SK-N-SH treated with all-trans-retinoic acid at 6 μM for 48 hours (cell line): ENCODE measurements around the gene ST6GALNAC6.

Experiments
- RARB ChIP-seq: fragments of 250-450 bp; sonication (Bioruptor Pico); IDR thresholded peaks from 2 replicates; pipeline ENCODE4 v1.8.0; 2021; ENCODE audit warnings: mild to moderate bottlenecking, moderate library complexity
- ZFP3 ChIP-seq: fragments of 250-450 bp; sonication (Bioruptor Pico); IDR thresholded peaks from 2 replicates; pipeline ENCODE4 v1.5.0; 2020; ENCODE audit warnings: mild to moderate bottlenecking, moderate library complexity
- ZFP30 ChIP-seq: fragments of 450-650 bp; formaldehyde crosslinking; IDR thresholded peaks from 2 replicates; pipeline ENCODE4 v1.5.0; 2022; ENCODE audit warnings: mild to moderate bottlenecking, moderate library complexity
- TF ChIP-seq, protein P1 (sequence below): fragments of 250-450 bp; sonication (Bioruptor Pico); IDR thresholded peaks from 2 replicates; pipeline ENCODE4 v1.5.1; 2020; ENCODE audit warnings: low read depth, mild to moderate bottlenecking, moderate library complexity

DNA sequence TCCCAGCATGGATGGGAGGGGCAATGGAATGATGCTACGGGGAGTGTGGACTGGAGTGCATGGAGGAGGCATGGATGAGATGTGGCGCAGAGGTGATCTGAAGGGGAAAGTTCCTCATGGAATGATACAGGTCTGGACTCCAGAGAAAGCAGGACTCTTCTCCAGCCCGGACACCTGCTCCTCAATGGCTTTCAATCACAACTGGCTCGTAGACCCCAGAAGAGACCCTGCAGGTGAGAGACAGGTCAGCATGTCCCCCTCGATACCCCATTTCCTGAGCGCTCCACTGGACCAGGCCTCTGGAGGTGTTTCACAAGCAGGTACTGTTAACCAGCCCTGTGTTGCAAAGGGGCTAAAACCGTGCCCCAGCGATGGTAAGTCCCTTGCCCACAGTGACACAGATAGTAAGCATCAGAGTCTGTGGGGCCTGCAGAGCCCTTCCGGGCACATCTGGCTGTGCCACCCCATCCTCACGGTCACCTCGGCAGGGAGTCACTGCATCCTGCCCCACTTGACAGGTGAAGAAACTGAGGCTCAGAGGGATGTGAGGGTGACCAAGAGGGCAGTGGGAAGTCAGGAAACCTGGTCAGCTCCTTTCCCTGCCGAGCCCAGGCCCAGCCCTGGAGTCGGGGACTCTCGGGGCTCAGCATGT, 43.7 kb upstream of the ST6GALNAC6 start:
- TF ChIP-seq ZFP30 (CRISPR knock-in tag), result no peak
- no peak for TF ChIP-seq RARB (CRISPR knock-in tag)
- TF ChIP-seq ZFP3 (CRISPR knock-in tag), result no peak
- TF ChIP-seq, protein P1, sequence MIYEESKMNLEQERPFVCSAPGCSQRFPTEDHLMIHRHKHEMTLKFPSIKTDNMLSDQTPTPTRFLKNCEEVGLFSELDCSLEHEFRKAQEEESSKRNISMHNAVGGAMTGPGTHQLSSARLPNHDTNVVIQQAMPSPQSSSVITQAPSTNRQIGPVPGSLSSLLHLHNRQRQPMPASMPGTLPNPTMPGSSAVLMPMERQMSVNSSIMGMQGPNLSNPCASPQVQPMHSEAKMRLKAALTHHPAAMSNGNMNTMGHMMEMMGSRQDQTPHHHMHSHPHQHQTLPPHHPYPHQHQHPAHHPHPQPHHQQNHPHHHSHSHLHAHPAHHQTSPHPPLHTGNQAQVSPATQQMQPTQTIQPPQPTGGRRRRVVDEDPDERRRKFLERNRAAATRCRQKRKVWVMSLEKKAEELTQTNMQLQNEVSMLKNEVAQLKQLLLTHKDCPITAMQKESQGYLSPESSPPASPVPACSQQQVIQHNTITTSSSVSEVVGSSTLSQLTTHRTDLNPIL (CRISPR knock-in tag), result no peak
